ENCODE measurements around the gene PLEKHA3.

PLEKHA3 gene

DNA sequence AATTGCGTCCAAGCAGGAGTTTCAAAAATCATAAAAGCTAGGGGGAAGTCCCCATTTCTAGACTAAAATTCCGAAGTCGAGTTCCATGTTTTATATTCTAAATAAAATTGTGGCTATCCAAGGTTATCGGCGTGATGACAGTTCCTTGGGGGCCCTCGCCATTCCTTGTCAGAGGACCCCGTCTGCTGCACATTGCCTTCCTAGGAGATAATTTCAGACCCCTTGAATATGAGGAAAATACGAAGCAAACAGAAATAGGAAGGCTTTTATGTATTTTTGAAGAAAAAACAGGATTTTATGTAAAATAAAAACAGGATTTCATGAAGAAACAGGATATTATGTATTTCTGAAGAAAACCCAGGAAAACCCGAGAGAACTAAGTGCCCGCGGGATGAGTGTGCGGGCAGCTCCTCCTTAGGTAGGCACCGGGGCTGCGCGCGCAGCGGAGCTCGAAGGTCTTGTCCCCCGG is 465 bp upstream of the PLEKHA3 start:
- H3K27ac ChIP-seq: peak overlapping the region; percentile 90 to 91
- TF ChIP-seq, protein P1, sequence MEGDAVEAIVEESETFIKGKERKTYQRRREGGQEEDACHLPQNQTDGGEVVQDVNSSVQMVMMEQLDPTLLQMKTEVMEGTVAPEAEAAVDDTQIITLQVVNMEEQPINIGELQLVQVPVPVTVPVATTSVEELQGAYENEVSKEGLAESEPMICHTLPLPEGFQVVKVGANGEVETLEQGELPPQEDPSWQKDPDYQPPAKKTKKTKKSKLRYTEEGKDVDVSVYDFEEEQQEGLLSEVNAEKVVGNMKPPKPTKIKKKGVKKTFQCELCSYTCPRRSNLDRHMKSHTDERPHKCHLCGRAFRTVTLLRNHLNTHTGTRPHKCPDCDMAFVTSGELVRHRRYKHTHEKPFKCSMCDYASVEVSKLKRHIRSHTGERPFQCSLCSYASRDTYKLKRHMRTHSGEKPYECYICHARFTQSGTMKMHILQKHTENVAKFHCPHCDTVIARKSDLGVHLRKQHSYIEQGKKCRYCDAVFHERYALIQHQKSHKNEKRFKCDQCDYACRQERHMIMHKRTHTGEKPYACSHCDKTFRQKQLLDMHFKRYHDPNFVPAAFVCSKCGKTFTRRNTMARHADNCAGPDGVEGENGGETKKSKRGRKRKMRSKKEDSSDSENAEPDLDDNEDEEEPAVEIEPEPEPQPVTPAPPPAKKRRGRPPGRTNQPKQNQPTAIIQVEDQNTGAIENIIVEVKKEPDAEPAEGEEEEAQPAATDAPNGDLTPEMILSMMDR (IDR thresholded peaks at IDR 0.05): no peak
- H3K27me3 ChIP-seq: no peaks in the 10 kb centered on the region
- H3K4me3 ChIP-seq: peak overlapping the region; percentile 89 to 92
- H3K9me3 ChIP-seq: no peaks in the 10 kb centered on the region
- H3K4me1 ChIP-seq: peaks cover 0 to 56% (median 38%) of the 10 kb centered on the region in 4 donors
- DNase-seq: no peak
- H3K36me3 ChIP-seq: no peaks in the 10 kb centered on the region
- intact Hi-C loops (cut with DNase I; ENCODE audit: low total_unique reads): loop anchor here (2.0 kb wide), 1 partner anchor 29 kb away; the partner anchor contains the start of genes PJVK and PRKRA

DNA sequence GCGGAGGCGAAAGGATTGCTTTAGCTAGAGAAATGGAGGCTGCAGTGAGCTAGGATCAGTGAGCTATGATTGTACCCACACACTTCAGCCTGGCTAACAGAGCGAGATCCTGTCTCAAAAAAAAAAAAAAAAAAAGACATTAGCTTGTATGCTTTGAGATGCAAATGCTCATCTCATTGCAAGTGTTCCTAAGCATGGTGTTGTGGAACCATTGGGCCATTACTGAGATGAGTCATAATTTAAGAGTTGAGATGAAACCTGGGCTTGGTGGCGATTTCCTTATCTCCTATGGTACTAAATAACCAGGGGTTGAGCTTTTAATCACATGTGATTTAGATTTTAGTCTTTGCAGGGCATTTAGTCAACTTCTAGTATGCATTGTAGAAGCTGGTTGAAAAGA is 2.2 kb downstream of the PLEKHA3 start:
- Histone ChIP-seq H3K27ac (no peak overlapping the region), H3K27me3 (no peaks in the 10 kb centered on the region), H3K9me3 (no peaks in the 10 kb centered on the region), H3K4me1 (peaks cover 0 to 61% (median 43%) of the 10 kb centered on the region in 4 donors), H3K4me3 (peak overlapping the region; percentile 89 to 92), H3K36me3 (peaks cover 0 to 19% (median 0%) of the 10 kb centered on the region in 3 donors)
- intact Hi-C loops (cut with DNase I; ENCODE audit: low total_unique reads): no loop called here
- DNase-seq: no peak
- TF ChIP-seq, protein P1 (IDR thresholded peaks at IDR 0.05): no peak

GRCh38 chr2:178484245-178485041 is 4.2 kb downstream of the PLEKHA3 start:
- intact Hi-C loops (cut with DNase I; ENCODE audit: low total_unique reads): no loop called here
- TF ChIP-seq, protein P1 (IDR thresholded peaks at IDR 0.05): no peak
- Histone ChIP-seq H3K27ac (no peak overlapping the region), H3K27me3 (no peaks in the 10 kb centered on the region), H3K4me1 (peaks cover 0 to 49% (median 40%) of the 10 kb centered on the region in 4 donors), H3K36me3 (peaks cover 0 to 19% (median 0%) of the 10 kb centered on the region in 3 donors), H3K9me3 (no peaks in the 10 kb centered on the region), H3K4me3 (no peak overlapping the region)
- DNase-seq: no peak

- no peak for DNase-seq
- no peaks in the 10 kb centered on the region for H3K9me3 ChIP-seq
- H3K4me1 ChIP-seq: peaks cover 0 to 46% (median 37%) of the 10 kb centered on the region in 4 donors
- no peaks in the 10 kb centered on the region for H3K27me3 ChIP-seq
- no peak overlapping the region for H3K27ac ChIP-seq
- H3K4me3 ChIP-seq: no peak overlapping the region
- H3K36me3 ChIP-seq: peaks cover 0 to 20% (median 5%) of the 10 kb centered on the region in 3 donors
- intact Hi-C loops (cut with DNase I; ENCODE audit: low total_unique reads): no loop called here
- TF ChIP-seq, protein P1 (IDR thresholded peaks at IDR 0.05): no peak
Measured at GRCh38 chr2:178485356-178485755, 5.1 kb downstream of the PLEKHA3 start.

GRCh38 chr2:178491612-178492011 is 11.4 kb downstream of the PLEKHA3 start:
- Histone ChIP-seq H3K4me1 (no peaks in the 10 kb centered on the region), H3K9me3 (no peaks in the 10 kb centered on the region), H3K27ac (no peak overlapping the region), H3K4me3 (no peak overlapping the region), H3K36me3 (peaks cover 41 to 65% (median 52%) of the 10 kb centered on the region in 3 donors), H3K27me3 (no peaks in the 10 kb centered on the region)
- intact Hi-C loops (cut with DNase I; ENCODE audit: low total_unique reads): no loop called here
- no peak for DNase-seq
- TF ChIP-seq, protein P1 (IDR thresholded peaks at IDR 0.05): no peak
